Measurements from ENCODE around the gene IYD.

IYD gene

GRCh38 chr6:150395388-150396009, 26.7 kb downstream of the IYD start:
- peak; percentile 37 for DNase-seq

GRCh38 chr6:150403458-150404246, 34.8 kb downstream of the IYD start:
- DNase-seq, result peak; percentile 75

DNA sequence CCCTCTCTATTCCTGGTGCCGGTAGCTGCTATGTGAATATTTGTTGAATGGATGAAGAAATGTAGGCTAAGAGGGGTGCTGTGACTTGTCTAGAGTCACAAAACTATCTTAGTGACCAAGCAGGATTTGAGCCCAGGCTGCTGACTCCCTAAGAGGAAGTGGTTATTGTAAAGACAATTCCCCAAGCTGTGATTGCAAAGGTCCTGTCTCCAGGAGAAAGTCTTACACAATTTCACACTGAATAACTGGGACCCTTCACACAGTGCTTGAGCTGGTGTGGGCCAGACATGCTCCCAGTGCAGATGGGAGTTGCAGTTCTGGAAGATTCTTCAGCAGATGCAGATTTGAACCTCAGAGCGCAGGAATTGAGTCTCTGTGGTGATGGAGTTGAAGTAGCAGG, 38.1 kb downstream of the IYD start:
- DNase-seq, result no peak

DNA sequence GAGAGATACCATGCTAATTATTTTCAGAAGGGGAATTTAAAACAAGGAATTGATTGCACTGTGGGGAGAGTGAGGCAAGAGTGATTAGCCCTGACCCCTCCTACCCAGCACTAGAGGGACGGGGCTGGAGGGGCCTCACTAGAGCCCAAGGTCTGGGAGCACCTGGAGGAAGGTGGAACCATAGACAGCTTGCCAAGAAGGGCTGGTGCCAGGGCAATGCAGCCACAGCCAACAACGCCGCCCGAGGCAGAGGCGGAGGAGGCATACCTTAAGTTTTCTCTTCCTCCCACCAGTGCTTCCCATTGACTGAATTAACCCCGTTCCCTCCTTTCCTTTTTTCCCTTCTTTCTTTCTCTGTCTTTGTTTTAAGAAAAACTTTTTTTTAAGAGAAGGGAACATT, 40.0 kb downstream of the IYD start:
- no peak for DNase-seq

GRCh38 chr6:150409576-150410066, 40.8 kb downstream of the IYD start:
- DNase-seq, result peak; percentile 40

- DNase-seq, result no peak
Observed at GRCh38 chr6:150410399-150410798, 41.6 kb downstream of the IYD start.

- no peak for DNase-seq
Observed at GRCh38 chr6:150410906-150411305, 42.1 kb downstream of the IYD start.

DNA sequence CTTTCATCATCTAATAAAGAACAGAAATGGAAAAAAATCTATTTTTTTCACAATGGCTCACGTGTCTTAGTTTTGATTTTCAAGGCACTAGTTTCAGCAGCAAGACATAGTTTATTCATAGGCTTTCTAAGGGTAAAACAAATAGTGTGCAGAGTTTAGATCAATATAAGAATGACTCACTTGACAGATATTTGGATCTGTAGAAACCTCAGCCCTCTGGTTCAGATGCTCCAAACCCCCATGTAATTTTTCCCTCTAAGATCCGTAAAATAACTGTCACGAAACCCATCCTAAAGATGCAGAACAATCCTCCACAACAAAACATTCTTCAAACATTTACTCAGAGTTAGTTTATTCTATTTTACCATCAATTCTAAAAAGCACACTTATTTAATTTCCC, 43.4 kb downstream of the IYD start:
- no peak for DNase-seq

GRCh38 chr6:150413198-150413597, 44.4 kb downstream of the IYD start:
- no peak for DNase-seq

- no peak for DNase-seq
Observed at GRCh38 chr6:150413781-150414281, 45.0 kb downstream of the IYD start.

DNA sequence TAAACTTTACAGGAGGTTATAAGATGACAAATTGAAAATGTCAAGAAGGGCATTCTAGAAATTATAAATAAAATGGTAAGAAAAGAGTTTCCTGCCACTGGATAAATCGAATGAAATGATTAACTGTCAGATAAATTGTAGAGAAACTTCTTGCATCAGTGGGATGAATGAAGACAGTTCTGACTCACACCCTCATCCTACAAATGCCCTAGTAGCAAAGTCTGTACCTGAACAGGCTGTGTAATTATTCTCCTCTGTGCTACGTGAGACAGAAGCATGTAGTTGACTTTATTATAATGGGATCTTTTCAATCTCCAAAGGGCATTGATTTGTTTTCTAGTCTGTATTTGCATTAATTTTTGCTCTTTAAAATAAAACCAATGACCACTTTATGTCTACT, 47.3 kb downstream of the IYD start:
- no peak for DNase-seq

GRCh38 chr6:150417250-150417649, 48.4 kb downstream of the IYD start:
- DNase-seq, result no peak

GRCh38 chr6:150417899-150418826, 49.4 kb downstream of the IYD start:
- no peak for DNase-seq

DNA sequence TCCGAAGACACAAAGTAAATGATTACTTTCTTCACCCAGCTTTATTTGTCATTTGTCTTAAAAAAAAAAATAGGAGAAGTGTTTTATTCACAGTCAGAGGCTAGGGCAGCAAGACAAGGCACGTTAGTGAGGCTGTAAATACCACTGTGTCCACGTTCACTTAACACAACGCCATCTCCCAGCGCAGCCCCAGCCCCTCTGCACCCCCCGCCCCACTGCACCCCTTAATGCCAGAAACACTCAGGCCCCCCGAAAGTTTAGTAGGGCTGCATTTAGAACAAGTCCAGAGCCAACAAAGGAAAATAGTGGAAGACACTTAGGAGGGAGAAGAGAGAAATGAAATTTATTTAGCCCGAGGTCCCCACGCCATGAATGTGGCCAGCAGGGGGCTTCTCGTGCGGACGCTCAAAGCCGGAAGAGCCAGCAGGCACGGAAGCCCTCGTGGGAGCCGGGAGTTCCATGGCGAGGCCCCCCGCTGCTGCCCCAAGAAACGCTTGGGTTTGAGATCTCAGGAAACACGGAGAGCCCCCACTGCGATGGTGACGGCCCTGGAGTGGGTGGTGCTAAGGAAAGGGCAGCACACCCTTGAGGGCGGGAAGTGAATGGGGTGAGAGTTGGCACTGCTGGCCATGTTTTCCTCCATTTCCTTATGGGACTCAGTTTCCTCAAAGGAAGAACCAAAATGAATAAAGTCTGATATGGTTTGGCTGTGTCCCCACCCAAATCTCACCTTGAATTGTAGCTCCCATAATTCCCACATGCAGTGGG, 50.2 kb downstream of the IYD start:
- peak; percentile 80 for DNase-seq

- DNase-seq, result no peak
Observed at GRCh38 chr6:150420428-150420827, 51.6 kb downstream of the IYD start.

DNA sequence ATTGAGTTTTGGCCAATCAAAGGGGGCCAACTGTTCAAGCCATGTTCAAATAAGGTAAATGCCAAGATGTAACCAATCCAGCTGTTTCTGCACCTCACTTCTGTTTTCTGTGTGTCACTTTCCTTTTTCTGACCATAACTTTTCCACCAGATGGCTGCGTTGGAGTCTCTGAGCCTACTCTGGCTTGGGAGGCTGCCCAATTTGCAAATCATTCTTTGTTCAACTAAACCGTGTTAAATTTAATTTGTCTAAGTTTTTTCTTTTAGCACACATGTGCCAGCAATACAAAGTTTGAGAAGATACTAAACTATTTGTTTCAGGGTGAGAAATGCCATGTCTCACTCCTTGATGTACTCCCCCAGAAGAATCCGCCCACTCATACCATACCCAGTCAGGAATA, 52.1 kb downstream of the IYD start:
- DNase-seq, result no peak

GRCh38 chr6:150425508-150425907, 56.7 kb downstream of the IYD start:
- no peak for DNase-seq

DNA sequence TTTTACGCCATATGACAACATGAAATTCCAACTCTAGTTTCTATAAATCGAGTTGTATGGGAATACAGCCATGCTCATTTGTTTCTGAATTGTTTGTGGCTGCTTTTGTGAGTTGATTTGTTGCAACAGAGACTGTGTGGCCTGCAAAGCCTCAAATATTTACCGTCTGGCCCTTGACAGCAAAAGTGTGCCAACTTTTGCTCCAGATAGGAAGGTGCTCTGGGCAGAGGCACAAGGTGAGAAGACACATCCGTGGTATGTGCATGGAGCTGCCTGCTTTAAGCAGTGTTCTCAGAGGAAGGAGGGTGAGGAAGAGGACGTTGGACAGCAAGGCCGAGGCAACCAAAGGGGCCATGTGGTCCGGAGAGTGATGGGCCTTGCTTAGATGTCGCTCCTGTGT, 57.4 kb downstream of the IYD start:
- no peak for DNase-seq

GRCh38 chr6:150427037-150427602, 58.3 kb downstream of the IYD start:
- DNase-seq, result no peak

- DNase-seq, result no peak
Observed at GRCh38 chr6:150427843-150428242, 59.0 kb downstream of the IYD start.

- peak; percentile 56 for DNase-seq
Observed at GRCh38 chr6:150430815-150431214, 62.0 kb downstream of the IYD start.

DNA sequence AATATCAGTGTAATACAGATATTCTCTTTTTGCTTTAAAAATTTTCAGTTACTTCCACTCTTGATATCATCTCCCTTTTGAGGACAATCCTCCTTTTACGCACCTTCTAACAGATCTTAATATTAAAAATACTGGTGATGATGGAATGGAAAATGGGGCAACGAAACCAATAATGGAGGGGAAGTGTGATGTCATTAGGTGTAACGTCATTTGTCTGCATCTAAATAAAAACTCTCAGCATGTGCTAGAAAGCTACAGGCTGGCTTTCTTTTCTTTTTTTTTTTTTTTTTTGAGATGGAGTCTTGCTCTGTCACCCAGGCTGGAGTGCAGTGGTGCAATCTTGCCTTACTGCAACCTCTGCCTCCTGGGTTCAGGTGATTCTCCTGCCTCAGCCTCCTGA, 66.5 kb downstream of the IYD start:
- no peak for DNase-seq

All from right hindlimb (tissue), 1 donor.